ENCODE measurements around the gene KRT78. TPM values are rescaled to one million over a fixed set of nuclear protein-coding genes. Genes with fewer than 3 reads are reported as not detected.

The KRT78 gene
- total RNA-seq, 4 donors from 2014 or later = 1.9 TPM; not detected in 3

GRCh38 chr12:52788192-52788875, 60.5 kb downstream of the KRT78 start:
- TF ChIP-seq CTCF (IDR thresholded peaks at IDR 0.05) = no peak
- ATAC-seq (ENCODE audit: low FRiP score) = no peak
- no peak for DNase-seq (ENCODE audit: low spot score)

Other genes starting within 250 kb of the KRT78 start
- under 1 TPM in 1 of 4 donors, not detected in 3; 0.31 TPM for gene KRT72, start 247.5 kb downstream of the KRT78 start, total RNA-seq
- not detected for gene KRT73, start 230.4 kb downstream of the KRT78 start, total RNA-seq
- gene KRT2, start 196.8 kb downstream of the KRT78 start, total RNA-seq = not detected
- under 1 TPM in 1 of 4 donors, not detected in 3; 0.47 TPM for gene KRT1, start 168.6 kb downstream of the KRT78 start, total RNA-seq
- gene KRT77, start 145.5 kb downstream of the KRT78 start, total RNA-seq = not detected
- gene KRT76, start 71.6 kb downstream of the KRT78 start, total RNA-seq = not detected
- gene KRT3, start 52.9 kb downstream of the KRT78 start, total RNA-seq = not detected
- gene KRT4, start 34.9 kb downstream of the KRT78 start, total RNA-seq = not detected
- 1 to 10 TPM in 2 of 4 donors, under 1 TPM in 1, not detected in 1; 0.46 to 2.8 (median 1.7) TPM for gene KRT79, start 14.7 kb downstream of the KRT78 start, total RNA-seq
- gene KRT8, start 56.1 kb upstream of the KRT78 start, total RNA-seq = 1,000 to 10,000 TPM in 1 of 4 donors, 100 to 1,000 TPM in 2, 10 to 100 TPM in 1; 92.8 to 1,088 (median 251) TPM
- 1,000 to 10,000 TPM in 1 of 4 donors, 100 to 1,000 TPM in 2, 10 to 100 TPM in 1; 12.1 to 2,005 (median 376) TPM for gene KRT18, start 100.1 kb upstream of the KRT78 start, total RNA-seq
- 100 to 1,000 TPM; 449 to 633 (median 553) TPM for gene EIF4B, start 157.5 kb upstream of the KRT78 start, total RNA-seq
- 100 to 1,000 TPM in 3 of 4 donors, 10 to 100 TPM in 1; 97.7 to 444 (median 154) TPM for gene TNS2, start 201.1 kb upstream of the KRT78 start, total RNA-seq
- gene SPRYD3, start 230.4 kb upstream of the KRT78 start, total RNA-seq = 10 to 100 TPM; 31.5 to 42.3 (median 36.3) TPM
- gene IGFBP6, start 248.7 kb upstream of the KRT78 start, total RNA-seq = 100 to 1,000 TPM; 246 to 902 (median 719) TPM

All from omental fat pad (tissue), 4 donors.